ENCODE results near the gene ATP2B2.

- TF ChIP-seq POLR2A (IDR thresholded peaks at IDR 0.05; ENCODE audit: extremely low read depth, insufficient read length), result no peak
- TF ChIP-seq CTCF (IDR thresholded peaks at IDR 0.05; ENCODE audit: low read depth, low read length), result no peak
- TF ChIP-seq MAX (IDR thresholded peaks at IDR 0.05; ENCODE audit: low read depth, low read length), result no peak
These were observed 2.1 kb downstream of the ATP2B2 start for GRCh38 chr3:10503217-10503796.
